ENCODE data around the gene ACTR6. TPM values are rescaled to one million over a fixed set of nuclear protein-coding genes. Genes with fewer than 3 reads are reported as not detected.

ACTR6 gene
- total RNA-seq, 4 donors from 2014 or later: 7.6 to 24.7 (median 16.7) TPM

- no peak for DNase-seq (ENCODE audit: low spot score in 2 of 2)
- intact Hi-C loops (cut with DNase I; ENCODE audit: low total_unique reads): no loop called here
- H3K4me3 ChIP-seq (ENCODE audit: low read depth, poor library complexity, severe bottlenecking): no peak overlapping the region
- TF ChIP-seq CTCF (IDR thresholded peaks at IDR 0.05): no peak
- no peak for TF ChIP-seq POLR2A (IDR thresholded peaks at IDR 0.05)
- 79 to 93% methylated on average over 5 of the region's 5 CpGs for WGBS, 2 donors
These were observed 42.5 kb downstream of the ACTR6 start for GRCh38 chr12:100243137-100243536.

DNA sequence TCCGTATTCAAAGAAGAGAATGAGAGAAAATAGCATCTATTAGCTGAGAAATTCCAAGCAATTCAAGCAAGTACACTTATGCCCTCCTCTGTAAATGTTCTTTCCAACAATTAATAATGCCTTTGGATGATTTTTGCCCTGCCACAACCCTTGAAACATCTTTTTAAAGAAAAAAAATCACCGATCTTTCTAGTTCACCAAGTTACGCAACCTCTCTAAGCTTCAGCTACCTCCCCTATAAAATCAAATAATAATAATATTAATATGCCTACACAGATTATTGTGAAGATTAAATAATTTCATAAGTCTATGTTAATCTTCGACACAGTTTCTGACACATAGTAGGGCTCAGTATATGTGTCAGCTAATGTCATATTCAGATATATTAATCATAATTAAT, 47.1 kb downstream of the ACTR6 start:
- no peak overlapping the region for H3K4me3 ChIP-seq (ENCODE audit: low read depth, poor library complexity, severe bottlenecking)
- intact Hi-C loops (cut with DNase I; ENCODE audit: low total_unique reads): no loop called here
- no peak for DNase-seq (ENCODE audit: low spot score in 2 of 2)
- WGBS, 2 donors: 95 to 96% methylated on average over 4 of the region's 4 CpGs
- no peak for TF ChIP-seq CTCF (IDR thresholded peaks at IDR 0.05)
- TF ChIP-seq POLR2A (IDR thresholded peaks at IDR 0.05): no peak

DNA sequence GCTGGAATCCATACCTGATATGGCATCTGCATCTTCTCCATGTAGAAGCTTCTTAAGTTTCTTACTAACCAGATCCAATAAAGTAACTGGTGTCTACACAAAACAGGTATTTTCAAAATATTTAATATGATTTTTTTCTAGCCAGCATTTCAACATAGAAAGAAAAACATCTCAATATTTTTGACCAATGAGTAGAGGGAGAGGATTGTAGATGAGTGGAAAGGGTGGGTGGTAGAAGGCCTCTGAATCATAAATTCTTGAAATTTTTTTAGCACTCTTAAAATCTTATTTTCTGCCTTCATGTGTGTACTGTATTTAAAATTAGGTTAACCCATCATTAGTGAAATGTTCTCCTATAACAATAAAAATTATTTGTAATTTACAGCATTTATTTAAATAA, 48.3 kb downstream of the ACTR6 start:
- no peak for DNase-seq (ENCODE audit: low spot score in 2 of 2)
- no peak for TF ChIP-seq CTCF (IDR thresholded peaks at IDR 0.05)
- no peak for TF ChIP-seq POLR2A (IDR thresholded peaks at IDR 0.05)
- intact Hi-C loops (cut with DNase I; ENCODE audit: low total_unique reads): no loop called here
- no peak overlapping the region for H3K4me3 ChIP-seq (ENCODE audit: low read depth, poor library complexity, severe bottlenecking)

- intact Hi-C loops (cut with DNase I; ENCODE audit: low total_unique reads): no loop called here
- no peak overlapping the region for H3K4me3 ChIP-seq (ENCODE audit: low read depth, poor library complexity, severe bottlenecking)
- TF ChIP-seq CTCF (IDR thresholded peaks at IDR 0.05) (no peak), POLR2A (IDR thresholded peaks at IDR 0.05) (no peak)
- 89 to 95% methylated on average over 7 of the region's 7 CpGs for WGBS, 2 donors
- DNase-seq (ENCODE audit: low spot score in 2 of 2): no peak
These were observed 49.3 kb downstream of the ACTR6 start for GRCh38 chr12:100249941-100250340.

- intact Hi-C loops (cut with DNase I; ENCODE audit: low total_unique reads): no loop called here
- DNase-seq (ENCODE audit: low spot score in 2 of 2): no peak
- WGBS, 2 donors: 81 to 87% methylated on average over 2 of the region's 2 CpGs
- no peak for TF ChIP-seq CTCF (IDR thresholded peaks at IDR 0.05)
- TF ChIP-seq POLR2A (IDR thresholded peaks at IDR 0.05): no peak
- H3K4me3 ChIP-seq (ENCODE audit: low read depth, poor library complexity, severe bottlenecking): no peak overlapping the region
These were observed 51.3 kb downstream of the ACTR6 start for GRCh38 chr12:100251917-100252316.

- DNase-seq (ENCODE audit: low spot score in 2 of 2): no peak
- TF ChIP-seq POLR2A (IDR thresholded peaks at IDR 0.05): no peak
- no peak for TF ChIP-seq CTCF (IDR thresholded peaks at IDR 0.05)
- H3K4me3 ChIP-seq (ENCODE audit: low read depth, poor library complexity, severe bottlenecking): no peak overlapping the region
- intact Hi-C loops (cut with DNase I; ENCODE audit: low total_unique reads): no loop called here
- WGBS, 2 donors: 90 to 93% methylated on average over 1 of the region's 1 CpG
These were observed 52.8 kb downstream of the ACTR6 start for GRCh38 chr12:100253437-100253836.
